H1 (cell line): ENCODE data around the gene NDUFAF8. TPM values are rescaled to one million over a fixed set of nuclear protein-coding genes. Genes with fewer than 3 reads are reported as not detected.

Experiments used
- CTCF ChIA-PET: fragments of 300-600 bp; sonication (Branson Sonifier 250); formaldehyde crosslinking; loops from one replicate; lab custom pipeline; 2021; ENCODE audit not compliant: partially characterized antibody; lab: Charles Lee
- POLR2A ChIA-PET: fragments of 300-600 bp; sonication (Branson Sonifier 250); formaldehyde crosslinking; loops from one replicate; lab custom pipeline; 2021; ENCODE audit warnings: inconsistent platforms; ENCODE audit not compliant: partially characterized antibody; lab: Charles Lee
- DNase-seq, 2 experiments: peaks; one replicate each; pipeline versions ENCODE4 v3.0.0 to v3.0.0-alpha.2; 2010 to 2022; ENCODE audit warnings: low spot score in 2 of 2, low read depth in 1 of 2, mixed read lengths in 1 of 2
- FAIRE-seq: peaks from 2 replicates; lab custom pipeline; 2011; peaks lifted over from hg19 to GRCh38; lab: Jason Lieb, UNC
- H2AFZ ChIP-seq: 2 replicates; pipeline ENCODE4 v1.8.1; 2012; ENCODE audit warnings: low read length, inconsistent platforms
- H2AK5ac ChIP-seq: 2 replicates; pipeline ENCODE4 v1.6.1; 2013; ENCODE audit warnings: low read depth, low read length
- H2BK120ac ChIP-seq: replicated peaks from 2 replicates; pipeline ENCODE3; 2013; ENCODE audit warnings: low read depth, low read length, inconsistent platforms
- H2BK12ac ChIP-seq: 2 replicates; pipeline ENCODE4 v1.6.1; 2013; ENCODE audit warnings: low read depth, low read length
- H2BK15ac ChIP-seq: 2 replicates; pipeline ENCODE4 v1.6.1; 2013; ENCODE audit warnings: low read length
- H2BK20ac ChIP-seq: 2 replicates; pipeline ENCODE4 v1.6.1; 2013; ENCODE audit warnings: low read length
- H2BK5ac ChIP-seq: 2 replicates; pipeline ENCODE4 v1.6.1; 2013; ENCODE audit warnings: low read depth, low read length
- H3K14ac ChIP-seq: 2 replicates; pipeline ENCODE4 v1.6.1; 2013; ENCODE audit warnings: inconsistent platforms; ENCODE audit not compliant: insufficient read length
- H3K18ac ChIP-seq: 2 replicates; pipeline ENCODE4 v1.6.1; 2013; ENCODE audit warnings: low read length; ENCODE audit errors: extremely low read depth
- H3K23ac ChIP-seq: 2 replicates; pipeline ENCODE4 v1.6.1; 2013; ENCODE audit warnings: inconsistent platforms; ENCODE audit not compliant: insufficient read length
- H3K23me2 ChIP-seq: 2 replicates; pipeline ENCODE4 v1.6.1; 2013; ENCODE audit warnings: low read depth, low read length
- H3K27ac ChIP-seq: 2 replicates; pipeline ENCODE4 v1.6.1; 2011; ENCODE audit warnings: low read depth, low read length, inconsistent platforms
- H3K27me3 ChIP-seq, 4 experiments: replicated peaks in 1 of 4; 1 replicate in 1 of 4; 2 replicates in 3 of 4; pipeline versions ENCODE4 v1.6.1 to v1.8.1; 2011 to 2013; ENCODE audit warnings: low read length in 3 of 4, mild to moderate bottlenecking in 3 of 4, inconsistent platforms in 2 of 4, mixed read lengths in 2 of 4, moderate library complexity in 1 of 4; ENCODE audit not compliant: control insufficient read depth in 3 of 4, insufficient read depth in 3 of 4; ENCODE audit errors: extremely low read depth in 1 of 4
- H3K36me3 ChIP-seq, 4 experiments: 2 replicates each; pipeline versions ENCODE4 v1.6.1 to v1.8.1; 2011 to 2013; ENCODE audit warnings: mild to moderate bottlenecking in 4 of 4, low read length in 3 of 4, moderate library complexity in 2 of 4, control low read depth in 1 of 4, inconsistent platforms in 1 of 4; ENCODE audit not compliant: insufficient read depth in 4 of 4, control insufficient read depth in 2 of 4
- H3K4ac ChIP-seq: replicated peaks from 2 replicates; pipeline ENCODE3; 2013; ENCODE audit warnings: low read length, low read depth, mixed read lengths, inconsistent platforms; ENCODE audit not compliant: insufficient read length
- H3K4me1 ChIP-seq, 4 experiments: replicated peaks in 1 of 4; 1 replicate in 1 of 4; 2 replicates in 3 of 4; pipeline versions ENCODE4 v1.6.1 to v1.8.1; 2011 to 2013; ENCODE audit warnings: low read length in 3 of 4, inconsistent platforms in 2 of 4, mixed read lengths in 1 of 4; ENCODE audit not compliant: insufficient read depth in 4 of 4, control insufficient read depth in 3 of 4
- H3K4me2 ChIP-seq, 2 experiments: 2 replicates each; pipeline versions ENCODE4 v1.6.1 to v1.8.1; 2011 to 2013; ENCODE audit warnings: low read depth in 2 of 2, low read length in 2 of 2, control low read depth in 1 of 2, inconsistent platforms in 1 of 2, mild to moderate bottlenecking in 1 of 2; ENCODE audit not compliant: insufficient read depth in 1 of 2
- H3K4me3 ChIP-seq, 4 experiments: fragments of 200-600, 300-600 bp in 1 of 4; sonication (generic), shearing (Covaris generic), sonication (Bioruptor Twin) in 1 of 4; 2 replicates each; pipeline versions ENCODE4 v1.5.1 to v1.8.1; 2011 to 2016; ENCODE audit warnings: low read length in 4 of 4, low read depth in 3 of 4, control low read depth in 2 of 4, inconsistent platforms in 2 of 4, mild to moderate bottlenecking in 2 of 4, mixed read lengths in 1 of 4, moderate library complexity in 1 of 4; ENCODE audit not compliant: insufficient read depth in 2 of 4; ENCODE audit errors: extremely low read depth in 1 of 4
- H3K56ac ChIP-seq: replicated peaks from 2 replicates; pipeline ENCODE3; 2013; ENCODE audit warnings: low read depth, mild to moderate bottlenecking, mixed read lengths, low read length, inconsistent platforms; ENCODE audit not compliant: insufficient read length
- H3K79me1 ChIP-seq: 2 replicates; pipeline ENCODE4 v1.6.1; 2013; ENCODE audit warnings: low read depth, low read length, control low read depth
- H3K79me2 ChIP-seq, 2 experiments: 2 replicates each; pipeline versions ENCODE4 v1.6.1 to v1.8.1; 2012 to 2013; ENCODE audit warnings: low read length in 2 of 2, mild to moderate bottlenecking in 2 of 2, inconsistent platforms in 1 of 2; ENCODE audit not compliant: insufficient read depth in 2 of 2, control insufficient read depth in 1 of 2
- H3K9ac ChIP-seq, 4 experiments: replicated peaks in 1 of 4; 1 replicate in 1 of 4; 2 replicates in 3 of 4; pipeline versions ENCODE4 v1.6.1 to v1.8.1; 2011 to 2013; ENCODE audit warnings: low read depth in 3 of 4, low read length in 3 of 4, control low read depth in 2 of 4, mild to moderate bottlenecking in 2 of 4, moderate library complexity in 2 of 4, inconsistent platforms in 1 of 4; ENCODE audit errors: extremely low read depth in 1 of 4
- H3K9me3 ChIP-seq, 2 experiments: 2 replicates each; pipeline versions ENCODE4 v1.6.1 to v1.8.1; 2012 to 2013; ENCODE audit warnings: mild to moderate bottlenecking in 2 of 2, moderate library complexity in 2 of 2, control low read depth in 1 of 2, inconsistent platforms in 1 of 2, low read depth in 1 of 2, low read length in 1 of 2, mixed read lengths in 1 of 2; ENCODE audit not compliant: insufficient read depth in 2 of 2
- H4K20me1 ChIP-seq, 2 experiments: replicated peaks in 1 of 2; 2 replicates each; pipeline versions ENCODE3 to v1.8.1; 2011 to 2013; ENCODE audit warnings: inconsistent platforms in 2 of 2, low read length in 2 of 2, mild to moderate bottlenecking in 1 of 2; ENCODE audit not compliant: insufficient read depth in 2 of 2, control insufficient read depth in 1 of 2
- H4K5ac ChIP-seq: 2 replicates; pipeline ENCODE4 v1.6.1; 2013; ENCODE audit warnings: low read length, low read depth, mixed read lengths, inconsistent platforms; ENCODE audit not compliant: insufficient read length
- H4K8ac ChIP-seq: 2 replicates; pipeline ENCODE4 v1.8.0; 2013; ENCODE audit warnings: mild to moderate bottlenecking, moderate library complexity, low read length, inconsistent platforms; ENCODE audit not compliant: insufficient read depth; ENCODE audit errors: extremely low read depth
- H4K91ac ChIP-seq: replicated peaks from 2 replicates; pipeline ENCODE3; 2013; ENCODE audit warnings: low read length, mixed read lengths, inconsistent platforms; ENCODE audit not compliant: insufficient read length
- TEAD4 ChIP-seq: IDR thresholded peaks from 2 replicates; pipeline ENCODE4 v1.6.1; 2012; ENCODE audit warnings: low read depth, low read length, inconsistent platforms, mixed read lengths
- WGBS, 2 experiments: shearing (Covaris generic) in 1 of 2; methylation state at CpG; one replicate each; pipeline versions ENCODE4 v1.1.6 to v1.1.7; 2013 to 2015; ENCODE audit warnings: low lambda C conversion rate in 2 of 2, mixed read lengths in 2 of 2, inconsistent platforms in 1 of 2, low coverage in 1 of 2, missing lambda C conversion rate in 1 of 2; ENCODE audit not compliant: insufficient replicate concordance in 2 of 2, insufficient coverage in 1 of 2, insufficient read length in 1 of 2; ENCODE audit errors: extremely low coverage in 1 of 2, missing lambda C conversion rate in 1 of 2; 5-methylcytosine and 5-hydroxymethylcytosine counted together
- polyA plus RNA-seq, 7 experiments: library from polyadenylated mRNA; depleted of rRNA in 3 of 7; stranded (reverse) in 5 of 7; unstranded in 2 of 7; fragments of >200 nt in 5 of 7; fragments of 200-250 nt in 2 of 7; gene quantifications; 1 replicate in 5 of 7; 2 replicates in 1 of 7; 4 replicates in 1 of 7; pipeline versions ENCODE4 v1.2.1 to v1.2.3, GENCODE V29; 2011 to 2013; ENCODE audit warnings: missing spikeins in 2 of 7, mixed read lengths in 2 of 7
- total RNA-seq: library from RNA; stranded (reverse); fragmentation: NEBNext Ultra II Directional; extraction: Animal tissue kit (Norgen Biotek cat#: 25700); gene quantifications from 2 replicates; pipeline ENCODE4 v1.2.1, GENCODE V29; 2021

Gene NDUFAF8
- total and polyA plus RNA-seq, 2 of the 8 experiments (the other 6 are each of a cell fraction or from before 2014, with no cell fraction given): 48.9 to 91.1 TPM

DNA sequence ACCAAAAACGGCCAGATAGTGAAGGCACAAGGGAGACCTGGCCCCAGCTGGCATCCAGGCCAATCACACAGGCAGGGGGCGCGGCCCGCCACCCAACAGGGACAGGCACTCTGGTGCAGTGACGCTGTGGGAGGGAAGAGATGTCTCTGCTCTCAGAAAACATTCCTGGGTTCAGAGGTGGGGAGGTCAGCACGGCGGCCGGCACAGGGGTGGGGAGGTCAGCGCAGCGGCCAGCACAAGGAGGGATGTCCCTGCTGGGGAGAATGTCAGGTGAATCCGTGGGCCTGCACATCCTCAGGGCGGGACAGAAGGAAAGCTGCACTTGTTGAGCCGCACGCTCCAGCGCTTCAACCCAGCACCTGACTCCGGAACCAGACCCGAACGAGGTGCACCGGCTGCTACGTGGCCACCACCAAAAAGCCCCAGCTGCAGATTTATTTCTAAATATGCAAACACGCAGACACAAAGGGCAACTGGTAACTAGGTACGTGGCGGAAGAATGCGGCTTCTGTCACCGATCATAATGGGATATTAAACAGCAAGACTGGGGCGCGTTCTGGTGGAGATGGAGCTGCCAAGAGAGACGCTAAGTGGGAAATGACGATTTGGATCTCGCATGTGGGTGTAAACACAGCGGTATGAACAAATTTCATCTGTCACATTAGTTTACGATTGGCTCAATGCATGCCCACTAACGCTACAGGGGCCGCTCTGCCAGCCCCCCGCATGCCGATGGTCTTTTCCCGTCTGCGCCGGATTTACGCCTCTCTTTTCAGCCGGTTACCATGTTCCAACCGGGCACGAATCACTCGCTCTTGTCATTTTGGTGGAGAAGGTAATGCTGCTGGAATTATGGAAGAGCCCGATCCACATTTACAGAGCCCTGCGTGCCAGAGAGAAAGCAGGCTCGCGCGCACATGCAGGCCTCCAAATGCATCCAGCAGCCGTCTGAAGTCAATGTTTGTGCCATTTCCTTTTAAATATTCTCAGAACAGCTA is 40.5 kb downstream of the NDUFAF8 start:
- no peak overlapping the region for H3K27ac ChIP-seq
- no peak overlapping the region for H3K18ac ChIP-seq
- H2BK5ac ChIP-seq: no peak overlapping the region
- CTCF ChIA-PET: interaction anchor here (1.0 to 3.5 kb wide), 5 partner anchors 8 to 26 kb away, joined by 3 to 15 read pairs (median 4); no protein-coding TSS in a partner anchor
- no peak overlapping the region for H3K14ac ChIP-seq
- FAIRE-seq (no peak), DNase-seq (no peak)
- H2AK5ac ChIP-seq: no peak overlapping the region
- H2BK120ac ChIP-seq: no peak overlapping the region
- H3K79me2 ChIP-seq: no peaks in the 10 kb centered on the region
- POLR2A ChIA-PET: interaction anchor here (1.7 kb wide), 1 partner anchor 229 kb away, joined by 4 read pairs; no protein-coding TSS in a partner anchor
- no peaks in the 10 kb centered on the region for H3K9me3 ChIP-seq
- no peak overlapping the region for H3K4me2 ChIP-seq
- no peaks in the 10 kb centered on the region for H3K23me2 ChIP-seq
- 92% methylated on average over 49 of the region's 50 CpGs; no CpG with 5 or more reads in 1 of the 2 experiments for WGBS, 2 experiments
- H2BK12ac ChIP-seq: no peak overlapping the region
- H4K5ac ChIP-seq: no peak overlapping the region
- peaks cover 3% of the 10 kb centered on the region for H3K79me1 ChIP-seq
- H4K8ac ChIP-seq: peak overlapping the region; percentile 68; the same call in 1 of the 2 replicates
- no peak overlapping the region for H3K4me3 ChIP-seq
- peaks cover 11 to 13% of the 10 kb centered on the region in 2 experiments for H4K20me1 ChIP-seq
- H3K4ac ChIP-seq: no peak overlapping the region
- no peak overlapping the region for H3K56ac ChIP-seq
- peaks cover 0 to 4% (median 0%) of the 10 kb centered on the region in 4 experiments; a peak in 1 of 7 replicates for H3K4me1 ChIP-seq
- no peak overlapping the region for H2BK20ac ChIP-seq
- no peak overlapping the region for H2BK15ac ChIP-seq
- peaks cover 2 to 10% (median 6%) of the 10 kb centered on the region in 4 experiments; a peak in 4 of 8 replicates for H3K36me3 ChIP-seq
- H3K23ac ChIP-seq: no peak overlapping the region
- H4K91ac ChIP-seq: no peak overlapping the region
- H2AFZ ChIP-seq: no peak overlapping the region
- no peak overlapping the region for H3K9ac ChIP-seq
- no peaks in the 10 kb centered on the region for H3K27me3 ChIP-seq
- TF ChIP-seq TEAD4: no peak
